LNCaP clone FGC (cell line): ENCODE measurements around the gene GRWD1.

ENCODE experiments used
- DNase-seq: peaks from one replicate; pipeline ENCODE4 v3.0.0-alpha.2; 2011; ENCODE audit warnings: low read depth
- H3K4me3 ChIP-seq: 2 replicates; pipeline ENCODE4 v1.5.1; 2011; ENCODE audit warnings: mild to moderate bottlenecking, low read depth, low read length, control low read depth
- TF ChIP-seq, protein P1 (sequence below): IDR thresholded peaks from 2 replicates; pipeline ENCODE4 v1.5.1; 2012; ENCODE audit warnings: mild to moderate bottlenecking; ENCODE audit not compliant: control insufficient read depth, insufficient read depth; ENCODE audit errors: extremely low read depth

Gene GRWD1

DNA sequence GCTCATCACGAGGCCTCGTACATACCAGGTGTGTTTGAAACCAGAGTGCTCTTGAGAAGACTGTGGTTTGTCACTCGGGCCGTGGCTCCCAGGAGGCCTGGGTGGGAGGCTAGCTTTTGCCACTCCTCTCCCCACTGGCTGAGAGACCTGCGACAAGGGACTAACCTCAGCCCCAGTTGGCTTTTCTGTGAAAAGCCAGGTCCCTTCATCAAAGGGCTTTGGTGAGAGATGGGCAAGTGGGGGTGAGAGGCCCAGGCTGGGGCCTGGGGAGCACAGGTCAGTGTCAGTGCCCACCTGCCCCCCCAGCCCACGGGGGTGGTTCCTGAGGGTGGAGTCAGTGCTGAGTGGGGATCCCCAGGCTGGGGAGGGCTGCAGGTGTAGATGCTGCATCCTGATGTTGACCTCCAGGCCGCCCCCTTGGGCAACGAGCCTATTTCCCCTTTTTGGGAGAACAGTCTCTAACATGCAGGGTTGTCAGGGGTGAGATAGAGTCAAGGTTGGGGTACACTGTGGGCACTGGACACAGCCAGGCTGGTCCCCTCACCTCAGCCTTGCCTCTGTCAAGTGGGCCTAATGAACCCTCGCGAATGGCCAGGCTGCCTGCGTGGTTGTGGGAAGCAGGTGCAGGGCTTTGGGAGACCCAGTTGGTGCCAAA lies 10.3 kb downstream of the GRWD1 start:
- DNase-seq = no peak
- TF ChIP-seq, protein P1, sequence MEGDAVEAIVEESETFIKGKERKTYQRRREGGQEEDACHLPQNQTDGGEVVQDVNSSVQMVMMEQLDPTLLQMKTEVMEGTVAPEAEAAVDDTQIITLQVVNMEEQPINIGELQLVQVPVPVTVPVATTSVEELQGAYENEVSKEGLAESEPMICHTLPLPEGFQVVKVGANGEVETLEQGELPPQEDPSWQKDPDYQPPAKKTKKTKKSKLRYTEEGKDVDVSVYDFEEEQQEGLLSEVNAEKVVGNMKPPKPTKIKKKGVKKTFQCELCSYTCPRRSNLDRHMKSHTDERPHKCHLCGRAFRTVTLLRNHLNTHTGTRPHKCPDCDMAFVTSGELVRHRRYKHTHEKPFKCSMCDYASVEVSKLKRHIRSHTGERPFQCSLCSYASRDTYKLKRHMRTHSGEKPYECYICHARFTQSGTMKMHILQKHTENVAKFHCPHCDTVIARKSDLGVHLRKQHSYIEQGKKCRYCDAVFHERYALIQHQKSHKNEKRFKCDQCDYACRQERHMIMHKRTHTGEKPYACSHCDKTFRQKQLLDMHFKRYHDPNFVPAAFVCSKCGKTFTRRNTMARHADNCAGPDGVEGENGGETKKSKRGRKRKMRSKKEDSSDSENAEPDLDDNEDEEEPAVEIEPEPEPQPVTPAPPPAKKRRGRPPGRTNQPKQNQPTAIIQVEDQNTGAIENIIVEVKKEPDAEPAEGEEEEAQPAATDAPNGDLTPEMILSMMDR = no peak
- H3K4me3 ChIP-seq = no peak overlapping the region

- TF ChIP-seq, protein P1 = no peak
- no peak for DNase-seq
- H3K4me3 ChIP-seq = no peak overlapping the region
These were observed 11.1 kb downstream of the GRWD1 start for GRCh38 chr19:48456864-48457263.

GRCh38 chr19:48458016-48458415 lies 12.2 kb downstream of the GRWD1 start:
- TF ChIP-seq, protein P1 = no peak

GRCh38 chr19:48461651-48461981 lies 15.8 kb downstream of the GRWD1 start:
- DNase-seq = no peak
- TF ChIP-seq, protein P1 = no peak
- no peak overlapping the region for H3K4me3 ChIP-seq

More at GRCh38 chr19:48458016-48458415, 12.2 kb downstream of the GRWD1 start:
- DNase-seq = no peak
- H3K4me3 ChIP-seq = no peak overlapping the region

DNA sequence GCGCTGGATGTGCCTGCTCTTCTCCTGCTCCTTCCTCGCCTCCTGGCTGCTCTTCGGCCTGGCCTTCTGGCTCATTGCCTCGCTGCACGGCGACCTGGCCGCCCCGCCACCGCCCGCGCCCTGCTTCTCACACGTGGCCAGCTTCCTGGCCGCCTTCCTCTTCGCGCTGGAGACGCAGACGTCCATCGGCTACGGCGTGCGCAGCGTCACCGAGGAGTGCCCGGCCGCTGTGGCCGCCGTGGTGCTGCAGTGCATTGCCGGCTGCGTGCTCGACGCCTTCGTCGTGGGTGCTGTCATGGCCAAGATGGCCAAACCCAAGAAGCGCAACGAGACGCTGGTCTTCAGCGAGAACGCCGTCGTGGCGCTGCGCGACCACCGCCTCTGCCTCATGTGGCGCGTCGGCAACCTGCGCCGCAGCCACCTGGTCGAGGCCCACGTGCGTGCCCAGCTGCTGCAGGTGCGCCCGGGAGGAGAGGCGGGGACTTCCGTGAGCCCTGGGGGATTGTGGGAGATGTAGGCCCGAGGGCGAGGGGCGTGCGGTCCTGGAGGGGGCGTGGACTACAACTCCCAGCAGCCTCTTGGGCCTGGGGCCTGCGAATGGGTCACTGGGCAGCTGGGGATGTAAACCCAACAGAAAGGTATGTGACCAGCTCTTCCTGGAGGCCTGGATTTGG lies 16.3 kb downstream of the GRWD1 start:
- TF ChIP-seq, protein P1 = no peak

GRCh38 chr19:48465215-48465614 lies 19.4 kb downstream of the GRWD1 start:
- TF ChIP-seq, protein P1 = no peak
- H3K4me3 ChIP-seq = no peak overlapping the region

More for the DNA sequence above, 16.3 kb downstream of the GRWD1 start:
- DNase-seq = no peak
- no peak overlapping the region for H3K4me3 ChIP-seq

GRCh38 chr19:48466561-48467325 lies 21.0 kb downstream of the GRWD1 start:
- TF ChIP-seq, protein P1 = no peak
- no peak for DNase-seq
- no peak overlapping the region for H3K4me3 ChIP-seq

More at GRCh38 chr19:48465215-48465614, 19.4 kb downstream of the GRWD1 start:
- DNase-seq = no peak
